NCI-H2171 (cell line): ENCODE measurements around the gene STK11.
"Not testable (repeated sequence)": the region's sequence is repeated elsewhere in the genome, so short reads cannot be mapped to it uniquely, and the experiment has no call there.

Experiments
- DNase-seq: peaks from one replicate; lab custom pipeline; 2025; lab: John Stamatoyannopoulos, UW

STK11 gene

GRCh38 chr19:1169921-1170885, 35.4 kb upstream of the STK11 start:
- no peak for DNase-seq

DNA sequence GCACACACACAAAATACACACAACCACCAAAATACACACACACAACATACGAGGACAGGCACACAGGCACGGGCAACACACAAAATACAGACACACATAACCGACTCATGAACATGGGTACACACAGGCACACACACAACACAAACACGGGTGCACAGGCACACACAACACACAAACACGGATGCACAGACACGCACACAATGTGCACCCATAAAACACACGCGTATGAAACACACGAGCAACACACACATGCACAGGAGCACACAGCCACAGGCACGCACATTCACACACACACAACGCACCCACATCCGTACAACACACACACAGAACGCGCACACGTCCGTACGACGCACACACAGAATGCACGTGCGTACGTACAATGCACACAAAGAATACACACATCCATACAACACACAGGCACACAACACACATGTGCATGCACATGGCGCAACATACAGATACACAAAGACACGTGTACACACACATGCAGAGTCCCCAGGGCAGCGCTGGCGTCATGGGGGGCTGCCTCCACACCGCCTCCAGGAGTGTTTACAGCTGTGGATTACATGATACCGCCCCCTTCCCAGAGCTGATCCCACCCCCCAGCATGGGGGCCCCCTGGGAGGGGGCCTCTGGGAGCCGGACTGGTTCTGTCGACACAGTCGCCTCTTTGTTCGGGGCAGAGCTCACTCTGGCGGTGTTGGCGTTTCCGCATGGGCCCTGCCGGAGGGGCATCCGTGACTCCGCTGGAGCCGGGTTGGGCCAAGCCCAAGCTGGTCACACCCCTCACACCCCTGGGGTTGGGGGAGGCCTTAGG, 34.4 kb upstream of the STK11 start:
- DNase-seq, result no peak

DNA sequence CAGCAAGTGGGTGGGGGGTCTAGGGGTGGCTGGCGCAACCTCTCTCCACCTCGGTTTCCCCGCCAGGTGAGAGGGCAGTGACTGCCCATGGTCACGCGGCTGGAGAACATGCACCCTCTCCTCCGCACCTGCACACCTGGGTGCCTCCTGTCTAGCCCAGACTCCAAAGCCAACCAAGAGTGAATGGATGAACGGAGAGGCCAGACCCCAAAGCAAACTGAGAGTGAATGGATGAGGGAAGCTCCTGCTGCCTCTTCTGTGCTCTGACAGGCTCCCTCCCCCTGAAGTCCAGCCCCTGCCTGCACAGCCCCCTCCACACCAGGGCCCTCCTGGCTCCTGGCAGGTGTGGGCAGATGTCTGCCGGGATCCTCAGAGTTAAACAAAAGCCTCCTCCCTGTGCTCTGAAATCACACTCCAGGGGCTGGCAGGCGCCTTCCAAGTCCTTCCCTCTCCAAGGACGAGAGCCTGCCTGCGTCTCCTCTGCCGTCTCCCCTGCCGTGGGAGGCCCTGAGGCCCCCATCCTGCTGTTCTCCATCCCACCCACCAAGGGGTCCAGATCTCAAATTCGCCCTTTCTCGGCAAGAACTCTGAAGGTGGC, 33.7 kb upstream of the STK11 start:
- peak; percentile 39 for DNase-seq

- DNase-seq, result peak; percentile 38
Observed at GRCh38 chr19:1172353-1173158, 33.0 kb upstream of the STK11 start.

- no peak for DNase-seq
Observed at GRCh38 chr19:1173159-1173844, 32.3 kb upstream of the STK11 start.

DNA sequence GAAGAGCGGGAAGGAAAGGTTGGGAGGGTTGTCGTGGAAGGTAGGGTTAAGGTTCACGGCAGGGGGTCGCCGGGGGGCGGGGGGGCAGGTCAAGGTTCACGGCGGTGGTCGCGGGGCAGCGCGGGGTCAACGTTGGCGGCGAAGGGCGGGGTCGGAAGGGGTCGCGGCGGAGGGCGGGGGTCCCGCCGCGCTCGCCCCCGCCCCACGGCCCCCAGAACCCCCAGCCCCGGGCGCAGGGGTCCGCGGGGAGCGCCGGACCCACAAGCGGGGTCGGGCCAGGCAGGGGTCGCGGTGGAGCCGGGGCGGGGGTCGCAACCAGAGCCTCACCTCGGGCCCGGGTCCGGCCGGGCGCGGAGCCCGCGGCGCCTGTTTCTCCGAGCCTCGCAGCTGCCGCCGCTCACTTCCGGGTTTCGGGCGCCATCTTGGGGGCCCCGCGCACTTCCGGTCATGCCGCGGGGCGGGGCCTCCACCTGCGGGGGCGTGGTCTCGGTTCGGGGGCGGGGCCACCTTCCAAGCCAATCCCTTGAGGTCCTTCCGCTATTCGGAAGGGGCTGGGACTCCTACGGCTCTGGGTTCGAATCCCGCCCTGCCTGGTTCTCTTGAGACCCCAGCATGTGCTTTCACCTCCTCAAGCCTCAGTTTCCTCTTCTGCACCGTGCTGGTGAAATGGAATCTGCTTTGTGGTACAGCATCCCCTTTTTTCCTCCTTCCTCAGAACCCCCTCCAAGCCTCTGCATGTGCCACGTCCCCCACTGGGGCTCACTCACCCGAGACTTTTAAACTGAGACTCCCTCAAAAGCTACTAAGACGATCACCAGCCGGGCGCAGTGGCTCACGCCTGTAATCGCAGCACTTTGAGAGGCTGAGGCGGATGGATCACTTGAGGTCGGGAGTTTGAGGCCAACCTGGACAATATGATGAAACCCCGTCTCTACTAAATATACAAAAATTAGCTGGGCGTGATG, 31.5 kb upstream of the STK11 start, which contains the start of gene SBNO2:
Gene SBNO2, minus strand, starts transcription at position 424 of the 965 bp plus-strand sequence. CDS start 19,992 bp downstream, outside the sequence.
- DNase-seq, result peak; percentile 74

DNA sequence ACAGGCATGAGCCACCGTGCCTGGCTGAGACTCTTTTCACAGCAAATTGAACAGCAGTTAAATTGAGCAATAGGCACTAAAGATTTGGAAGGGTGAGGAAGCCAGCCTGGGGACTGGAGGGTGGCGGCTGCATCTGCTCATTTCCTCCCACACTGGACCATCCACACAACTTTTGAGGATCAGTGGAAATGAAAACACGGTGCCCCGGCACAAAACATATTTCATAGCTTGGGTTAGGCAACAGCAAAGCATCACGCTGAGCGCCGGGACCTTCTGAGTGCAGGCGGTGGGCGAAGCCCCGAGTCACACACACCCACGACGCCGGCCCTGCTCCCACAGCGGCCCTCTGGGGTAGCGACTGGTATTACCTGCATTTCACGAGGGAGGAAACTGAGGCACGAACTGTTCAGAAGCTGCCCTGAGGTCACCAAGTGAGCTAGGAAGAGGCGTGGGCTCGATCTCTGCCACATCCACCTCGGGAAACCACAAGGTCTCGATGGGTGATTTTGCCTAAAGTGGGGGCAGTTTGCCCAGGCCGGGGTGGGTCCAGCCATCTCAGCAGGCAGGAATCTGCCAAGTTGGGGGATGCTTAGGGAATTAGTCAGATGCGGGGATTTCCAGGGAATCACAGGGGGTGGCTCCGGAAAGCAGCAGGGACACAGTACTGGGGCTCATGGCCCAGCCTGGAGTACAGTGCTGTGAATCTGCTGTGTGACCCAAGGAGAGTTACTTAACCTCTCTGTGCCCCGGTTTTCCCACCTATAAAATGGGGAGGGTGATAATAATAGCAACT, 28.1 kb upstream of the STK11 start:
- no peak for DNase-seq

DNA sequence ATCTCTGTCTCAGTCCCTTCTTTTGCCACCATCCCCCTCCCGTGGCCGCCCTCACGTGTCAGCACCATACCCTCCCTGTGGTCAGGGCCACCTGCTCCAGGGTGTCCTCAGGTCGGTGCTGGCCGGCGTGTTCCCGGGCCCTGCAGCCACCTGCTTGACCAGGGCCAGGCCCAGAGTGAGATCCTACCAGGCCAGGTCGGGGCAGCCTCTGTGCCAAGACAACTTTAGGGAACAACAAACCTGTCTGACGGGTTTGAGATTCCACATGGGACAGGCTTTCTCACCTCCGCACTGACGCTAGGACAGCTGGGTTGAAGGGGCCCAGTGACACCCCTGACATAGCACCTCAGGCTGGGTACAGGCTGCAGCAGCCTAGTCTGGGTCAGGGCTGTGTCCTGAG, 24.0 kb upstream of the STK11 start:
- DNase-seq, result no peak

DNA sequence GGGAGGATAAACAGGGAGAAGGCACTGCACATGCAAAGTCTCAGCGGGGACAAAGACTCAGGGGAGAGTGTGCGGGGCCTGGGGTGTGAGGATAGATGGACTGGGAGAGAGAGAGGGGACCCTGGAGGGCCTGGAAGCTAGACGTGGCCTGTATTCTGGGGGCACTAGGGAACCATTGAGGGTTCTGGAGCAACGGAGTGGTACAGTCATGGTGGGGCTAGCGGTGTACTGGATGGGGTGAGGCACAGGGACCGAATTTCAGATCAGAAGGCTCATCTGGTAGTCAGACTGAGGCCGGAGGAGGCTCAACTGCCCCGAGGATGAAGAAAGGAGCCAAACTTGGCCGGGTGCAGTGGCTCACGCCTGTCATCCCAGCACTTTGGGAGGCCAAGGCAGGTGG, 23.5 kb upstream of the STK11 start:
- no peak for DNase-seq

- no peak for DNase-seq
Observed at GRCh38 chr19:1182727-1183126, 22.9 kb upstream of the STK11 start.

- DNase-seq, result no peak
Observed at GRCh38 chr19:1183543-1184172, 21.9 kb upstream of the STK11 start.

DNA sequence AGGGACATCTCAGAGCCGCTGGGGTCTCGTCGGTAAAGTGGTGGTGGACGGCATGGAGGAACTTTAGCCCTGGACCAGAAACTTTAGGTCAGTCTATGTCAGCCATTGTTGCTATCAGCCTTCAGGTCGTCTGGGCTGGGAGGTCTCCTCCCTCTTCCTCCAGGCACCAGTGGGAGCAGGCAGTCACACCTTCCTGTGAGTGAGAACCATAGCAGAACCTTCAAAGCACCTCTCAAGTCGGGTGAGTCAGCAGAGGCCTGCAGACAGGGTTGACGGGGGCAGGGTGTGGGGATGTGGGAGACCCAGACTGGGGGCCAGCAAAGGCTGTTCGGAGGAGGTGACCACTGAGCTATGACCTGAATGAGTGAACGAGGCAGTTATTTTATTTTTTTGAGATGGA, 16.2 kb upstream of the STK11 start:
- DNase-seq, result no peak

DNA sequence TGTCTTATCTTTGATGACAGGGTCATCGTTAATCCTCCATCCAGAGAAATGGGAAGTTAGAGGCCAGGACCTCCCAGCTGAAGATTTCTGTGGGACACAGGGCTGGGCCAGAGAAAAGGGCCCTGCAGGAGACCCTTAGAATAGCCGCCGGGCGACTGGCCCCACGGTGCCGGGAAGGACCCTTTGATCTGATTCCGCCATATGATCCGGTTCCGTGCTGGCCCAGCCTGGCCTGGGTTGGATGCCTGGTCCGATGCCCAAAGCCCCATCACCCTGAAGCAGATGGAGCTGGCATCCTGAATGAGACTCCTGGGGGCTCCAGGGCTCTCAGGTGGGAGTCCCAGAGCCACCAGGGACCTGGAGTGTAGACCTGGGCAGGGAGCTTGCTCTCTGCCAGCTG, 6.0 kb upstream of the STK11 start:
- DNase-seq, result no peak

DNA sequence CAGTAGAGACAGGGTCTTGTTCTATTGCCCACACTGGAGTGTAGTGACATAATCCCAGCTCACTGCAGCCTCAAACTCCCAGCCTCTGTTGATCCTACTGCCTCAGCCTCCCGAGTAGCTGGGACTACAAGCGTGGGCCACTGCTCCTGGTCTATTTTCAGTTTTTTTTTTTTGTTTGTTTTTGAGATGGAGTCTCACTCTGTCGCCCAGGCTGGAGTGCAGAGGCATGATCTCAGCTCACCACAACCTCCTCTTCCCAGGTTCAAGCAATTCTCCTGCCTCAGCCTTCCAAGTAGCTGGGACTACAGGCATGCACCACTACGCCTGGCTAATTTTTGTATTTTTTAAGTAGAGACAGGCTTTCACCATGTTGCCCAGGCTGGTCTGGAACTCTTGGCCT, 5.0 kb upstream of the STK11 start:
- DNase-seq, result not testable (repeated sequence)

DNA sequence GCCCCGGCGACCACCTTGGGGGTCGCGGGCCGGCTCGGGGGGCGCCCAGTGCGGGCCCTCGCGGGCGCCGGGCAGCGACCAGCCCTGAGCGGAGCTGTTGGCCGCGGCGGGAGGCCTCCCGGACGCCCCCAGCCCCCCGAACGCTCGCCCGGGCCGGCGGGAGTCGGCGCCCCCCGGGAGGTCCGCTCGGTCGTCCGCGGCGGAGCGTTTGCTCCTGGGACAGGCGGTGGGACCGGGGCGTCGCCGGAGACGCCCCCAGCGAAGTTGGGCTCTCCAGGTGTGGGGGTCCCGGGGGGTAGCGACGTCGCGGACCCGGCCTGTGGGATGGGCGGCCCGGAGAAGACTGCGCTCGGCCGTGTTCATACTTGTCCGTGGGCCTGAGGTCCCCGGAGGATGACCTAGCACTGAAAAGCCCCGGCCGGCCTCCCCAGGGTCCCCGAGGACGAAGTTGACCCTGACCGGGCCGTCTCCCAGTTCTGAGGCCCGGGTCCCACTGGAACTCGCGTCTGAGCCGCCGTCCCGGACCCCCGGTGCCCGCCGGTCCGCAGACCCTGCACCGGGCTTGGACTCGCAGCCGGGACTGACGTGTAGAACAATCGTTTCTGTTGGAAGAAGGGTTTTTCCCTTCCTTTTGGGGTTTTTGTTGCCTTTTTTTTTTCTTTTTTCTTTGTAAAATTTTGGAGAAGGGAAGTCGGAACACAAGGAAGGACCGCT, 729 bp downstream of the STK11 start:
- DNase-seq, result no peak

- DNase-seq, result no peak
Observed at GRCh38 chr19:1206864-1207450, 1.4 kb downstream of the STK11 start.

GRCh38 chr19:1208830-1209229, 3.3 kb downstream of the STK11 start:
- DNase-seq, result not testable (repeated sequence)

GRCh38 chr19:1210227-1210538, 4.6 kb downstream of the STK11 start:
- DNase-seq, result no peak
